Activated T-helper 9 cell treated with anti-CD3 and anti-CD28 coated beads, Interleukin-2, amount 50 U/mL, for 16 hours (primary cell): ENCODE results near the gene C1orf159.

Experiments
- DNase-seq: peaks from one replicate; pipeline ENCODE4 v3.0.0-alpha.2; 2020; ENCODE audit warnings: low read depth

The C1orf159 gene

GRCh38 chr1:1053022-1053421 lies 62.9 kb downstream of the C1orf159 start:
- DNase-seq: no peak

GRCh38 chr1:1052003-1052840 lies 63.7 kb downstream of the C1orf159 start:
- DNase-seq: no peak

- DNase-seq: no peak
Observed at GRCh38 chr1:1051127-1051810, 64.6 kb downstream of the C1orf159 start.

- DNase-seq: no peak
Observed at GRCh38 chr1:1050577-1051052, 65.3 kb downstream of the C1orf159 start.

GRCh38 chr1:1049318-1050165 lies 66.3 kb downstream of the C1orf159 start:
- no peak for DNase-seq

GRCh38 chr1:1048765-1049164 lies 67.1 kb downstream of the C1orf159 start:
- DNase-seq: no peak

GRCh38 chr1:1047963-1048362 lies 67.9 kb downstream of the C1orf159 start:
- no peak for DNase-seq

GRCh38 chr1:1047407-1047806 lies 68.5 kb downstream of the C1orf159 start:
- DNase-seq: no peak

GRCh38 chr1:1046767-1047166 lies 69.1 kb downstream of the C1orf159 start:
- no peak for DNase-seq

GRCh38 chr1:1046243-1046642 lies 69.6 kb downstream of the C1orf159 start:
- no peak for DNase-seq

- no peak for DNase-seq
Observed at GRCh38 chr1:1045129-1045528, 70.8 kb downstream of the C1orf159 start.

- no peak for DNase-seq
Observed at GRCh38 chr1:1044455-1045078, 71.3 kb downstream of the C1orf159 start.

GRCh38 chr1:1043921-1044320 lies 72.0 kb downstream of the C1orf159 start:
- no peak for DNase-seq

GRCh38 chr1:1043411-1043810 lies 72.5 kb downstream of the C1orf159 start:
- no peak for DNase-seq

- DNase-seq: no peak
Observed at GRCh38 chr1:1042835-1043234, 73.1 kb downstream of the C1orf159 start.

- no peak for DNase-seq
Observed at GRCh38 chr1:1041873-1042272, 74.0 kb downstream of the C1orf159 start.

GRCh38 chr1:1041092-1041523 lies 74.8 kb downstream of the C1orf159 start:
- DNase-seq: no peak

GRCh38 chr1:1040004-1040991 lies 75.6 kb downstream of the C1orf159 start:
- peak; percentile 64 for DNase-seq

GRCh38 chr1:1039145-1039910 lies 76.6 kb downstream of the C1orf159 start:
- no peak for DNase-seq

GRCh38 chr1:1038694-1039093 lies 77.2 kb downstream of the C1orf159 start:
- no peak for DNase-seq
